WTC11 (cell line): ENCODE results near the gene PSMB10.

Experiments used
- ATF2 ChIP-seq: sonication (generic); formaldehyde crosslinking; IDR thresholded peaks from 2 replicates; pipeline ENCODE4 v1.8.1; 2022; ENCODE audit warnings: low read depth, missing genetic modification reagents, borderline replicate concordance
- ATF6 ChIP-seq: sonication (generic); formaldehyde crosslinking; IDR thresholded peaks from 2 replicates; pipeline ENCODE4 v1.8.1; 2023; ENCODE audit warnings: mild to moderate bottlenecking, missing genetic modification reagents
- CTCF ChIP-seq: fragments of 200-600 bp; IDR thresholded peaks from 2 replicates; pipeline ENCODE4 v1.8.0; 2022; ENCODE audit warnings: antibody characterized with exemption
- NFE2L1 ChIP-seq: sonication (generic); formaldehyde crosslinking; IDR thresholded peaks from 2 replicates; pipeline ENCODE4 v1.8.1; 2023; ENCODE audit warnings: missing genetic modification reagents
- PRDM15 ChIP-seq: sonication (generic); formaldehyde crosslinking; IDR thresholded peaks from 2 replicates; pipeline ENCODE4 v1.8.0; 2022; ENCODE audit warnings: missing genetic modification reagents
- ZMAT4 ChIP-seq: fragments of 250-450 bp; sonication (Bioruptor Pico); IDR thresholded peaks from 2 replicates; pipeline ENCODE4 v1.9.0; 2021; ENCODE audit warnings: mild to moderate bottlenecking

GRCh38 chr16:67946128-67946569 is 9.5 kb upstream of the PSMB10 start:
- no peak for TF ChIP-seq ATF6
- no peak for TF ChIP-seq CTCF
- TF ChIP-seq ZMAT4 (CRISPR knock-in tag), result no peak
- no peak for TF ChIP-seq NFE2L1 (CRISPR knock-in tag)
- no peak for TF ChIP-seq ATF2 (CRISPR knock-in tag)
- TF ChIP-seq PRDM15 (CRISPR knock-in tag), result no peak
